ENCODE data around the gene CHRND. TPM values are rescaled to one million over a fixed set of nuclear protein-coding genes. Genes with fewer than 3 reads are reported as not detected.
A peak's percentile ranks its signal among the peaks of the same experiment; 100 is the strongest.

Gene CHRND
- polyA plus RNA-seq, 1 donor (not counting 4 experiments of a cell fraction or from before 2014, with no cell fraction given) = not detected

DNA sequence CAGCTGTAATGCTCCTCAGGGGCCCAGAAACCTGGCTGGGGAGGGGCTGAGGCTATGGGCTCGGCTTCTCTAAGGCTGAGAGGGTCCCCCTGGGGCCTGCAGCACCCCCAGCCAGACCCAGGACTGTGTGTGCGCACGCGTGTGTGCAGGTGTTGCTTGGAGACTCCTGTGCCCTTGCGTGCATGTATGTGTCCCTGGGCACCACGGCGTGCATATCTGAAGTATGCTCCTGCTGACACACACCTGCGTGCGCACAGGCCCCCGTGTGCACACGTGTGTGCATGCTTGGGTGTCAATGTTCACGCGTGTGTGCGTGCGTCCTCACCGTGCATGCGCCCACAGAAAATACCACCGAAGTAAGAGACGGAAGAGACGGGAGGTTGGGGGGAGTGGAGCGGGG lies 23.4 kb upstream of the CHRND start:
- Histone ChIP-seq H2AFZ (ENCODE audit: control insufficient read depth, low read length) (no peak overlapping the region), H3K27ac (ENCODE audit: control insufficient read depth, insufficient read depth, low read length) (no peak overlapping the region), H3K9me3 (ENCODE audit: control insufficient read depth, low read depth, low read length) (no peaks in the 10 kb centered on the region), H3K79me2 (ENCODE audit: control insufficient read depth, insufficient read depth, low read length) (no peaks in the 10 kb centered on the region), H4K20me1 (ENCODE audit: control insufficient read depth, extremely low read depth, insufficient read depth, low read length) (no peaks in the 10 kb centered on the region), H3K4me1 (ENCODE audit: control insufficient read depth, extremely low read depth, insufficient read depth, low read length) (no peaks in the 10 kb centered on the region), H3K36me3 (ENCODE audit: control insufficient read depth in 2 of 2, extremely low read depth in 1 of 2, insufficient read depth in 2 of 2, low read length in 2 of 2) (no peaks in the 10 kb centered on the region), H3K4me2 (ENCODE audit: control insufficient read depth, extremely low read depth, insufficient read depth, low read depth, low read length) (no peak overlapping the region), H3K9ac (ENCODE audit: control insufficient read depth, extremely low read depth, insufficient read depth, low read length) (no peak overlapping the region), H3K9me1 (ENCODE audit: control insufficient read depth, extremely low read depth, insufficient read depth, low read length) (no peaks in the 10 kb centered on the region), H3K27me3 (ENCODE audit: control insufficient read depth, extremely low read depth, insufficient read depth, low read length) (peaks cover 41% of the 10 kb centered on the region), H3K4me3 (ENCODE audit: control insufficient read depth in 2 of 3, extremely low read depth in 1 of 3, insufficient read depth in 2 of 3, low read depth in 1 of 3, low read length in 3 of 3) (no peak overlapping the region)
- FAIRE-seq (no peak), DNase-seq (ENCODE audit: low read depth, low spot score) (no peak)
- TF ChIP-seq, protein P1, sequence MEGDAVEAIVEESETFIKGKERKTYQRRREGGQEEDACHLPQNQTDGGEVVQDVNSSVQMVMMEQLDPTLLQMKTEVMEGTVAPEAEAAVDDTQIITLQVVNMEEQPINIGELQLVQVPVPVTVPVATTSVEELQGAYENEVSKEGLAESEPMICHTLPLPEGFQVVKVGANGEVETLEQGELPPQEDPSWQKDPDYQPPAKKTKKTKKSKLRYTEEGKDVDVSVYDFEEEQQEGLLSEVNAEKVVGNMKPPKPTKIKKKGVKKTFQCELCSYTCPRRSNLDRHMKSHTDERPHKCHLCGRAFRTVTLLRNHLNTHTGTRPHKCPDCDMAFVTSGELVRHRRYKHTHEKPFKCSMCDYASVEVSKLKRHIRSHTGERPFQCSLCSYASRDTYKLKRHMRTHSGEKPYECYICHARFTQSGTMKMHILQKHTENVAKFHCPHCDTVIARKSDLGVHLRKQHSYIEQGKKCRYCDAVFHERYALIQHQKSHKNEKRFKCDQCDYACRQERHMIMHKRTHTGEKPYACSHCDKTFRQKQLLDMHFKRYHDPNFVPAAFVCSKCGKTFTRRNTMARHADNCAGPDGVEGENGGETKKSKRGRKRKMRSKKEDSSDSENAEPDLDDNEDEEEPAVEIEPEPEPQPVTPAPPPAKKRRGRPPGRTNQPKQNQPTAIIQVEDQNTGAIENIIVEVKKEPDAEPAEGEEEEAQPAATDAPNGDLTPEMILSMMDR (optimal IDR thresholded peaks at IDR 0.05 in 1 of 3, IDR thresholded peaks at IDR 0.05 in 1 of 3, conservative IDR thresholded peaks at IDR 0.05 in 1 of 3; ENCODE audit: extremely low read depth in 1 of 3, insufficient read depth in 2 of 3, low read length in 3 of 3) = no peak
- peak; percentile 59 for TF ChIP-seq EZH2 (IDR thresholded peaks at IDR 0.05; ENCODE audit: low read length)
- dilution Hi-C loops (cut with MboI; ENCODE audit: extremely low pct_ligation_motif_present, low sequenced_read_pairs) = no loop called here

DNA sequence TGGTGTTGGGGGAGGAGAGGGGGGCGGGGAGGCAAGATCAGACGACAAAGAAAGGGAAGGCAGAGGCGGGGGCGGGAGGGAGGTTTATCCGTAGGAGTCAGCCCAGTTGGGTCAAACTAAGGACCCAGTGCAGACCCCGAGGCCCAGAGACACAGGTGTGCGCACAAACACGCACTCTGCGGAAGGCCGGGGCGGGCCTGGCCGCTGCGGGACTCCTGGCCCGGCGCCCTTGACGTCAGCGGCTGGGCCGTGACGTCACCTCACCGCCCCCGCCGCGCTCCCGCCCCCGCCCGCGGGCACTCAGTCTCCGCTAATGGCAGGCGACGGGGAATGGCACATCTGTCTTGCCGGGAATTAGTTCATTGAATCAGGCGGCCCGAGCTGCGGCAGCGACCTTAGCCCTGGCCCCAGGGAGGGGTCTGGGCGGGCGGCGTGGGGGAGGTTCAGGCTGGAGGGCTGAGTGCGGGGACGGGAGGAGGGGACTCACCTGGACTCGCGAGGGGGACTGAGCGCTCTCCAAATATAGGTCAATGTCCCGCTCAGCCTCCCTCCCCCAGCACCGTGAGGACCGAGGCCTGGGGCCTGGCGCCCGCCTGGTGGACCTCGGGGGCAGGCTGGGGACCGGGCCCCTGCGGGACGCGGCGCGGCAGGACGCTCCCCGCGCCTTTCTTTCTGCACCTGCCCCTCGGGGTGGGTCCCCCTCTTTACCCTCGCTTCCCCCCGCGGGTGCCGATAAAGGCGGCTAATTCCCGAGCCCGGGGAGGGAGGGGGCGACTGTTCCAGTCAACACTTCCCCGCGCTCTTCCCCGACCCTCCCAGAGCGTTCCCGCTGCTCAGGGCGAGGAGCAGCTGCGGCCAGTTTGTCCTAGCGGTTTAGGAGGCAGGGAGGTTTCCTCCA lies 22.8 kb upstream of the CHRND start:
- Histone ChIP-seq H4K20me1 (ENCODE audit: control insufficient read depth, extremely low read depth, insufficient read depth, low read length) (no peaks in the 10 kb centered on the region), H3K4me1 (ENCODE audit: control insufficient read depth, extremely low read depth, insufficient read depth, low read length) (no peaks in the 10 kb centered on the region), H3K9me3 (ENCODE audit: control insufficient read depth, low read depth, low read length) (no peaks in the 10 kb centered on the region), H2AFZ (ENCODE audit: control insufficient read depth, low read length) (no peak overlapping the region), H3K79me2 (ENCODE audit: control insufficient read depth, insufficient read depth, low read length) (no peaks in the 10 kb centered on the region), H3K36me3 (ENCODE audit: control insufficient read depth in 2 of 2, extremely low read depth in 1 of 2, insufficient read depth in 2 of 2, low read length in 2 of 2) (no peaks in the 10 kb centered on the region), H3K27ac (ENCODE audit: control insufficient read depth, insufficient read depth, low read length) (no peak overlapping the region), H3K4me2 (ENCODE audit: control insufficient read depth, extremely low read depth, insufficient read depth, low read depth, low read length) (no peak overlapping the region), H3K9me1 (ENCODE audit: control insufficient read depth, extremely low read depth, insufficient read depth, low read length) (no peaks in the 10 kb centered on the region), H3K4me3 (ENCODE audit: control insufficient read depth in 2 of 3, extremely low read depth in 1 of 3, insufficient read depth in 2 of 3, low read depth in 1 of 3, low read length in 3 of 3) (no peak overlapping the region), H3K9ac (ENCODE audit: control insufficient read depth, extremely low read depth, insufficient read depth, low read length) (no peak overlapping the region), H3K27me3 (ENCODE audit: control insufficient read depth, extremely low read depth, insufficient read depth, low read length) (peaks cover 46% of the 10 kb centered on the region)
- DNase-seq (ENCODE audit: low read depth, low spot score) (no peak), FAIRE-seq (no peak)
- dilution Hi-C loops (cut with MboI; ENCODE audit: extremely low pct_ligation_motif_present, low sequenced_read_pairs) = no loop called here
- TF ChIP-seq, protein P1 (optimal IDR thresholded peaks at IDR 0.05 in 1 of 3, IDR thresholded peaks at IDR 0.05 in 1 of 3, conservative IDR thresholded peaks at IDR 0.05 in 1 of 3; ENCODE audit: extremely low read depth in 1 of 3, insufficient read depth in 2 of 3, low read length in 3 of 3) = no peak
- peak; percentile 98 for TF ChIP-seq EZH2 (IDR thresholded peaks at IDR 0.05; ENCODE audit: low read length)

Measured in keratinocyte (primary cell).